H1 (cell line): Measurements from ENCODE around the gene HNF1B.

ENCODE experiments used
- ASH2L ChIP-seq: fragments of 200-600, 300-600 bp; sonication (generic); IDR thresholded peaks from one replicate; pipeline ENCODE4 v1.7.1; 2017; ENCODE audit warnings: low read length
- BACH1 ChIP-seq: IDR thresholded peaks from 2 replicates; pipeline ENCODE4 v1.6.1; 2012; ENCODE audit warnings: low read length, improper control_type of control experiment
- CHD2 ChIP-seq: IDR thresholded peaks from 2 replicates; pipeline ENCODE4 v1.6.1; 2012; ENCODE audit warnings: low read length, improper control_type of control experiment
- CTCF ChIP-seq, 3 experiments: IDR thresholded peaks; 1 replicate in 2 of 3; 2 replicates in 1 of 3; pipeline versions ENCODE4 v1.5.1 to v1.6.1; 2011; ENCODE audit warnings: low read length in 3 of 3, mild to moderate bottlenecking in 3 of 3, inconsistent platforms in 2 of 3, low read depth in 1 of 3, moderate library complexity in 1 of 3; ENCODE audit not compliant: insufficient read depth in 1 of 3; ENCODE audit errors: control extremely low read depth in 1 of 3
- EZH2 ChIP-seq: fragments of 200-600 bp; sonication (generic); IDR thresholded peaks from 2 replicates; pipeline ENCODE4 v1.7.1; 2012; ENCODE audit warnings: low read depth, mild to moderate bottlenecking, moderate library complexity, low read length, inconsistent platforms; ENCODE audit not compliant: severe bottlenecking
- POLR2AphosphoS5 ChIP-seq: IDR thresholded peaks from 2 replicates; pipeline ENCODE4 v1.6.1; 2011; ENCODE audit warnings: low read depth, low read length
- SIN3A ChIP-seq, 2 experiments: IDR thresholded peaks in 1 of 2; conservative IDR thresholded peaks in 1 of 2; 2 replicates each; pipeline ENCODE4 v1.6.1; 2011 to 2012; ENCODE audit warnings: low read length in 2 of 2, improper control_type of control experiment in 1 of 2, low read depth in 1 of 2, mild to moderate bottlenecking in 1 of 2

- TF ChIP-seq CTCF (IDR thresholded peaks at IDR 0.05; ENCODE audit: control extremely low read depth in 1 of 3, insufficient read depth in 1 of 3, low read depth in 1 of 3, low read length in 3 of 3) (no peak), ASH2L (no peak), POLR2AphosphoS5 (no peak), EZH2 (no peak), BACH1 (no peak), SIN3A (conservative IDR thresholded peaks at IDR 0.05 in 1 of 2, IDR thresholded peaks at IDR 0.05 in 1 of 2; ENCODE audit: low read depth in 1 of 2, low read length in 2 of 2) (no peak), CHD2 (no peak)
These were observed 62.9 kb downstream of the HNF1B start for GRCh38 chr17:37682007-37682406.
